NOMO-1 treated with dmso at 0.1 percent for 144 hours (cell line): ENCODE results near the gene GPRC5A.

Experiments
- DNase-seq: peaks from one replicate; lab custom pipeline; 2025; ENCODE audit not compliant: unreplicated experiment; lab: John Stamatoyannopoulos, UW

The GPRC5A gene

GRCh38 chr12:12938541-12938940 is 47.2 kb downstream of the GPRC5A start:
- no peak for DNase-seq

DNA sequence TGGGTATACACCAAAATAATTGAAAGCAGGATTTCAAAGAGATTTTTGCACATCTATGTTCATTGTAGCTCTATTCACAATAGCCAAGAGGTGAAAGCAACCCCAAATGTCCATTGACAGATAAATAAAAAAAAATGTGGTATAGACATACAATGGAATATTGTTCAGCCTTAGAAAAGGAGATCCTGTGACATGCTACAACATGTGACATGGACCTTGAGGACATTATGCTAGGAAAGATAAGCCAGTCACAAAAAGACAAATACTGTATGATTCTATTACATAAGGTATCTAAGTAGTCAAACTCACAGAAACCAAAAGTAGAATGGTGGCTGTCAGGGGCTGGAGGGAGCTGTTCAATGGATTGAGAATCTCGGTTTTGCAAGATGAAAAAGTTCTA is 48.5 kb downstream of the GPRC5A start:
- DNase-seq = no peak

GRCh38 chr12:12941450-12942350 is 50.3 kb downstream of the GPRC5A start:
- DNase-seq = no peak

DNA sequence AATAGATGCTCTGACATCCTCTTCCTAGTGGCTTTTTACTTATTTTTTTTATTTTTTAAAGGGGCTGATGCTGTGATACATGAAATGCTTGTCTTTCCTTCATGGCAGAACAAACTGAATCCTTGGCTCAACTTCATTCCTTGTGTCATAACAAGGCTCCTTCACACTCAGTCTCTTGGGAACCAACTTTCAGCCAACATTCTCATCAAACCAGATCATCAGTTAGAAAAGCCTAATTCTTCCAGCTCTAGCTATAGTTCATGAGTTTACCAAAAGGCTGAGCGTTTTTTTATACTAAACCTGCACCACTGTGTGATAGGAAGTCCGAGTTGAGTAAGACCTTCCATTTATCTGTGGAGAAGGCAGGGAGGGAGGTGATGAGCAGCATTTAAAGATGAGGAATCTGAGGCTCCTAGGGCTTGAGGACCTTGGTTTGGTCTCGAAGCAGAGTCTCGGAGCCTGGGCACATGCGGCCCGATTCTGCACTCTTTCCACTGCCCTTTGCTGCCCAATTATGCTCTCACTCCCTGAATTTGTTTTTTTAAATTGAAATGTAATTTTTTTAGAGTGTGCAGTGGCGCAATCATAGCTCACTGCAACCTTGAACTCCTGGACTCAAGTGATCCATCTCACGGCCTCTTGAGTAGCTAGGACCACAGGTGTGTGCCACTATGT is 52.4 kb downstream of the GPRC5A start:
- DNase-seq = no peak

DNA sequence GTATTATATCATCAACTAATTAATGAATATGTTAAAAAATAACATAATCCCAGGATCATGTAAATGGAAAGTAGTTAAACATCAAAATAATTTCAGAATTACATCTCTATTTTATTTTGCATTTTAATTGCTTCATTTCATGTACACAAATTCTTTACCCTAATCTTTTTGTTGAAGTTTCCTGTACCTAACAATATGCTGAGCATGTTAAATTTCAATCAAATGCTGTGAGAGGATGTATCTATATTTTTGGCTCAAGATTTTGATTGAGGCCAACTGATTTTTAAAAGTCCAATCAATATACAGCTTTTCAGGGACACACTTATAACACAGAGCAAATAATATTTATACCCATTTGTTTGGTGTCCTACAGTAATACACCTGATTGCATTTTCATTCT is 54.2 kb downstream of the GPRC5A start:
- DNase-seq = no peak

- no peak for DNase-seq
Observed at GRCh38 chr12:12946686-12947355, 55.5 kb downstream of the GPRC5A start.

DNA sequence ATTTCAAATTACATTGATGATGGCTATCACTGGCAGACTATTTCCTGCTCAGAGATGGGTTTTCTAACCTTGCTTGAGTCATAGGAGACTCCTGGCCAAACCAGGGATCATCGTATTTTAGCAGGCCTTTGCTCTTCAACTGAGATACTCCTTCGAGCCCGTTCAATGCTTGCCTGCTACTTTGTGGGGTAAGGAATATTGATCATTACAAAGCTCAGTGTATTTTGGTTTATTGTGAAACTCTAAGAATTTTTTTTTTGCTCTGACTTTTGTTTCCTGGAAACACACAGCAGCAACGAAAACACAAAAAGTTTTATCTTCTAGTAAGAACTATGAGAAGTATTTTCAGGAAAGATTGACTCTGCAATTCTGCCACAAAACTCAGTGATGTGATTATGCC is 56.5 kb downstream of the GPRC5A start:
- DNase-seq = no peak

GRCh38 chr12:12951504-12951903 is 60.1 kb downstream of the GPRC5A start:
- DNase-seq = no peak

DNA sequence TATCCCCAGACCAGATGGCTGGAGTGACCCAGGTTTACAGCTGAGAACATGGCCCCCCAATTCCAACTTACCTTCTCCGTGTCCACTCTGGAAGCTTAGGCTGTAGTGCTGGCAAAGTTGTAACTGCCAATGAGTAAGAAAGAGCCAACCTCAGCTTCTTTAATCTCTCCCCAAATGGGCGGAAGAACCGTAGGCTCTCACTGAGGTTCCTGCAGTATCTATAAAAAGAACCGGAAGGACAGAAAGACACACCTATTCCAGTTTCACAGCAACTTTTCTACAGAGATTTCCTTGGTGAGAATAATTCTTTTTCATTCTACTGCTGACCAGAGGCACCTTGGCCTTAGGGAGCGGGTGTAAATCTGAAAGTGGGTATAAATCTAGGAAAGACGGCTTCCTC is 60.7 kb downstream of the GPRC5A start, which contains the start of gene GPRC5D:
Gene GPRC5D, minus strand, starts transcription at position 135 of the 400 bp plus-strand sequence. CDS start 1,786 bp downstream, outside the sequence.
- no peak for DNase-seq

- no peak for DNase-seq
Observed at GRCh38 chr12:12954356-12954755, 63.0 kb downstream of the GPRC5A start.

GRCh38 chr12:12954878-12955625 is 63.7 kb downstream of the GPRC5A start:
- no peak for DNase-seq

DNA sequence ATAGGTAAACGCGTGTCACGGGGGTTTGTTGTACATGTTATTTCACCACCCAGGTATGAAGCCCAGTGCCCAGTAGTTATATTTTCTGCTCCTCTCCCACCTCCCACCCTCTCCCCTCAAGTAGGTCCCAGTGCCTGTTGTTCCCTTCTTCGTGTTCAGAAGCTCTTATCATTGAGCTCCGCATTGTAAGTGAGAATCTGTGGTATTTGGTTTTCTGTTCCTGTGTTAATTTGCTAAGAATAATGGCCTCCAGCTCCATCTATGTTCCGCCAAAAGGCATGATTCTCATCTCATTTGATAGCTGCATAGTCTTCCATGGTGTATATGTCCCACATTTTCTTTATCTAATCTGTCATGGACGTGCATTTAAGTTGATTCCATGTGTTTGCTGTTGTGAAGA is 67.5 kb downstream of the GPRC5A start:
- DNase-seq = no peak

- no peak for DNase-seq
Observed at GRCh38 chr12:12960639-12961209, 69.4 kb downstream of the GPRC5A start.

- DNase-seq = peak; percentile 21
Observed at GRCh38 chr12:12964255-12964654, 72.9 kb downstream of the GPRC5A start.

DNA sequence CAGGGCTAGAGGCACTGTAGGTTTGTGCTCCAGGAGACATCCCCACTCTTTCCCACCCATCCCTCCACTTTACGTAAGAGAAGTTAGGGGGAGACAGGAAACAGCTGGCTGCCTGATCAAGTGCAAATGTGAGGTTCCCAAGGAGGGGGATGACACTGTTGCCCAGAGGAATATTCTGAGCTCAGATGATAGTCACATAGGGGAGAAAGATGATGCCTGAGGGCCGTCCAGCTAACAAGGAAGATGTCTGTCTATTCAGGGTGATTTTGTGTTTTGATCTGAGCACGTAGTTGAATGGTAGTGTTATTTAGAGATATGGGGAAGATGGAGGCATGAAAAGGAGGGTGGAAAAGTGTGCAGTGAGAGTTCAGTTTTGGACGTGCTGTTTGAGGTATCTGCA is 74.5 kb downstream of the GPRC5A start:
- DNase-seq = no peak
